ENCODE measurements around the gene COL20A1.
"Not testable (repeated sequence)": the region's sequence is repeated elsewhere in the genome, so short reads cannot be mapped to it uniquely, and the experiment has no call there.

COL20A1 gene

DNA sequence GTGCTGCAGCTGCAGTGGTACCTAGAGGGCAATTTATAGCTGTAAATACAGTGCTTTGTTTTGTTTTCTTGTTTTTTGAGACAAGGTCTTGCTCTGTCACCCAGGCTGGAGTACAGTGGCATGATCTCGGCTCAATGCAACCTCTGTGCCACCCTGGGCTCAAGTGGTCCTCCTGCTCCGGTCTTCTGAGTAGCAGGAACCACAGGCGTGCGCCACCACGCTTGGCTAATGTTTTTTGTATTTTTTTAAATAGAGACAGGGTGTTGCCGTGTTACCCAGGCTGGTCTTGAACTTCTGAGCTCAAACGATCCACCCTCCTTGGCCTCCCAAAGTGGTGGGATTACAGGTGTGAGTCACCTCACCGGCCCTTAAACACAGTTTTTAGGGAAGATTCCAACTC, 41.4 kb downstream of the COL20A1 start:
- DNase-seq (ENCODE audit: low spot score) = no peak

- DNase-seq (ENCODE audit: low spot score) = not testable (repeated sequence)
Observed at GRCh38 chr20:63335060-63335459, 42.1 kb downstream of the COL20A1 start.

DNA sequence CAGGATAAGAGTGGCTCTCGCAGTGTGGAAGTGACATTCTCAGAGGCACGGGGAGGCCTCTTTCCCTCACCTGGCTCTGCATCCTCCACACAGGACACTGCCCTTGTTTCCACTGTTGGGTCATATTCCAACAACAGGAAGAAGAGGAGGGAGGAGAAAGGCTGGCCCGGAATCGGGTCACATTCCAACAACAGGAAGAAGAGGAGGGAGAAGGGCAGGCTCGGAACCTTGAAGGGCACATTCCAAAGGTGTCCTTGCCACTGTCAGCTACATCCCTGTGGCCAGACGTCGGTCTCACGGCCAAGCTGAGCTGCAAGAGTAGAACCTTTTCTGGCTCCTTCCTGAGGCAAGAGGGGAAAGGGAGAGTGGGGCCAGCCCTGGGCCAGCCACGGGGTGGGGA, 42.7 kb downstream of the COL20A1 start:
- no peak for DNase-seq (ENCODE audit: low spot score)

DNA sequence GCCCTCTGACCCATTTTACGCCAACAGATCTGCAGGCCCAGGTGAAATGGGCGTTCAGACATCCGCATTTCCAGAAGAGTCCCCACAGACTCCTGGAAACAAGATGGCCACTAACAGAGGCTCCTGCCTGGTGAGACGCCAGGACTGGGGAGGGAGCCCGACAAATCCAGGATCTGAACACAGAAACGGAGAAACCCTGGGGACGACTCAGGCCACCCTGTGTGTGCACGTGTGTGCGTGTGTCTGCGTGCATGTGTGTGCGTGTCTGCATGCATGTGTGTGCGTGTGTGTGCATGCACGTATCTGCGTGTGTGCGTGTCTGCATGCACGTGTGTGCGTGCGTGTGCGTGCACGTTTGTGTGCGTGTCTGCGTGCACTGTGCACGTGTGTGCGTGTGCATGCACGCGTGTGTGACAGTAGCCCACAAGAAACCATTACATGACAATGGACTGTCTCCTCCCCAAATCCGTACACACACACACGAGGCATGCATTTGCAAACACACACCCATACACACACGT, 43.3 kb downstream of the COL20A1 start:
- DNase-seq (ENCODE audit: low spot score) = no peak

DNA sequence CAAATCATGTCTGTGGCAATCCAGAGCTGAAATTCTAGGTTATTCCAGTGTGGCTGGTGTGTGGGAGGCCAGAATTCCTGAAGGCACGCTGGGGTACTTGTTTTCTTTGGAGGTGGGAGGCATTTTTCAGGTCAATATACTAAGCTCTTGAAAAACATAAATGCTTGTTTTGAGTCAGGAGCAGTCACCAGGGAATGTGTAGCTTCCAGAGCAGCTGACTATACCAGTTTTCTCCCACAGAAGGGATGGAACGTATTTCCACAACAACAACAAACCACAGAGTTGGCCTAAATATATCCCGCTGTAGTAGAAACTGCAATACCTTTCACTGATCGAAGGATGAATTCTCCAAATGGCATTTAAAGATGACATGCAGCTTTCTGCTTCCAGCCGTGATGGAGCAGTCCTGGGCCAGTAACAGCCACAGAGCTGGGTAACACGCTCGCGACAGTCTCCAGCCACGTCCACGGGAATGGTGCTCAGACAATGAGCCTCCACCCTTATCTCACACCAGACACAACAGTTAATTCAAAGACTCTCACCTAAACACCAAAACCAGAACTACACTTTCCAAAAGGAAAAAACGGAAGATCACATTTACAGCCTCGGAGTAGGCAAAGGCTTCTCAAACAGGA, 44.9 kb downstream of the COL20A1 start:
- DNase-seq (ENCODE audit: low spot score) = no peak

DNA sequence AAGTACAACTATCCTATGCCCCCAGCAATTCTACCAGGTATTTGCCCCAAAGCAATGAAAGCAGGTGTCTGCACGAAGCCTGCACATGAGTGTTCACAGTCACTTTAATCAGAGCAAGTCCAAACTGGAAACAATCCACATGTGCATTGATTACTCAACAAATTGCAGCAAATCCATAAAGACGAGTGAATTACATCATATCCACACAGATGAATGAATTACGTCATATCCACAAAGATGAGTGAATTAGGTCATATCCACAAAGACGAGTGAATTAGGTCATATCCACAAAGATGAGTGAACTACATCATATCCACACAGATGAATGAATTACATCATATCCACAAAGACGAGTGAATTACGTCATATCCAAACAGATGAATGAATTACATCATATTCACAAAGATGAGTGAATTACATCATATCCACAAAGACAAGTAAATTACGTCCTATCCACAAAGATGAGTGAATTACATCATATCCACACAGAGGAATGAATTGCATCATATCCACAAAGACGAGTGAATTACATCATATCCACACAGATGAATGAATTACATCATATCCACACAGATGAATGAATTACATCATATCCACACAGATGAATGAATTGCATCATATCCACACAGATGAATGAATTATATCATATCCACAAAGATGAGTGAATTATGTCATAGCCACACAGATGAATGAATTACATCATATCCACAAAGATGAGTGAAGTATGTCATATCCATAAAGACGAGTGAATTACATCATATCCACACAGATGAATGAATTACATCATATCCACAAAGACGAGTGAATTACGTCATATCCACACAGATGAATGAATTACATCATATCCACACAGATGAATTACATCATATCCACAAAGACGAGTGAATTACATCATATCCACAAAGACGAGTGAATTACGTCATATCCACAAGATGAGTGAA, 46.4 kb downstream of the COL20A1 start:
- not testable (repeated sequence) for DNase-seq (ENCODE audit: low spot score)

DNA sequence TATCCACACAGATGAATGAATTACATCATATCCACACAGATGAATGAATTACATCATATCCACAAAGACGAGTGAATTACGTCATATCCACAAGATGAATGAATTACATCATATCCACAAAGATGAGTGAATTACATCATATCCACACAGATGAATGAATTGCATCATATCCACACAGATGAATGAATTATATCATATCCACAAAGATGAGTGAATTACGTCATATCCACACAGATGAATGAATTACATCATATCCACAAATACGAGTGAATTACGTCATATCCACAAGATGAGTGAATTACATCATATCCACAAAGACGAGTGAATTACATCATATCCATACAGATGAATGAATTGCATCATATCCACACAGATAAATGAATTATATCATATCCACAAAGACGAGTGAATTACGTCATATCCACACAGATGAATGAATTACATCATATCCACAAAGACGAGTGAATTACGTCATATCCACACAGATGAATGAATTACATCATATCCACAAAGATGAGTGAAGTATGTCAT, 47.2 kb downstream of the COL20A1 start:
- not testable (repeated sequence) for DNase-seq (ENCODE audit: low spot score)

DNA sequence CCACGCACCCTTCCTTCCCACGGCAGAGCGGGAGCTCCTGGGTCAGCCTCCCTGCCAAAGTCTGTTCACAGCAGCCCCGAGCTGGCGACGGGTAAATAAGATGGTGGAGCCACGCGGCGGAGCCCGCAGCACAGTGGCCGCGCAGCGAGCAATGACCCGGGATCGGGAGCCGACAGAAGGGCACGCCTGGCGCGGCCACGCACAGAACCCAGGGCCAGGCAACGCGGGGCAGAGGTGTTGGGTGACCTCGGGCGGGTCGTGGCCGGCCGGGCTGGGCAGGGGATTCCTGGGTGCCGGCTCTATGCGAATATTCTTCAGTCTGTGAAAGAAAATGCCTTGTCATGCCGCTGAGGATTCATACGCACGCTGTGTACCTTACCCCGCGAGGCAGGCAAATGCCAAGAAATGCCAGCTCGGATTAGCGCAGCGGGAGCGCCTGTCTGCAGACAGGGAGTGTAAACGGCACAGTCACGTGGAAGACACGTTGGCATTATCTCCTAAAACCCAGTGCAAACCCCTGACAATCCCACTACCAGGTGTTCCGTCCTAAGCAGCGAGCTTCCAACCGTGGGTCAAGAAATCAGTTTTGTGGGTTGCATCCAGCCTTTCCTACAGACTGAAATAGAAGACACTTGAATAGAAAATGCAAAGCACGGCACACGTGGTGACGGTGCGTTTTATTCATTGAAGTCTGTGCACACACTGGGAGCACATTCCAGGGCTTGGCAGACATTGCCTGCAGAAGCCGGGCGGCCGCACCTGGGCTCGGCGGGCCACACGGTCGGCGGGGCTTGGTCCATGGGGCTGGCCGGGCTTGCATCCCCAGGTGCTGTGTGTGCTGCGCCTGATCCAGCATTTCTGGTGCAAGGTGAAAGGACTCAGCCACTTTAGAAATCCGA, 49.8 kb downstream of the COL20A1 start:
- no peak for DNase-seq (ENCODE audit: low spot score)

GRCh38 chr20:63343460-63344445, 50.8 kb downstream of the COL20A1 start:
- no peak for DNase-seq (ENCODE audit: low spot score)

DNA sequence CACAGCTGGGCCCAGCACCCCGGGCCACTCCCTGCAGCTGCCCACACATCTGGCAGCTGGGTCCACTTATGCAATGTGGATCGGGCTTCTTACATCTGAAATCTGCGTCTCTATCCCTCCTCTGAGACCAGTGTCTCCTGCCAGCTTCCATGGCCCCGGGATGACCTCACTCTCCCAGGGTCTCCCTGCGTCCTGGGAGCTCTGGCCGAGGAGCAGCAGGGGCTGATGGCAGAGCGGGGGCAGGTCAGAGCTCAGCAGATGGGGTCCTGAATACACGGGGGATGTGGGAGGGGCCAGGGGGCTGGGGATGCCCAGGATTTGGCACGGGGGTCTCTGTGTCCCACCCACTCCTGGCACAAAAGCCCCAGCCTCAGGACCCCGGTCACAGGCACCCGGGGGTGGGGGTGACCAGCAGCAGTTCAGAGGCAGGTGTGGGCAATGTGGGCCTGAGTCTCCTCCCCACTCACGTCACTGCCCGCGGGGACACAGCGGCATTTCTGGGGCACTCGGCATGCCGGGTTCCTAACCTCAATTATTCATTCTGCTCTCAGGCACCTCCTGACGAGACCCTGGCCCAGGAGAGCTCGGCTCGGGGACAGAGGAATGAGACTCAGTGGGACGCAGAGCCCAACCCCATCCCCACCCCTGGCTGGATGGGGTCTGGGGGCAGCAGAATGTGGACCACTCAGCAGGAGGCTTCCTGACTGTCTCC, 51.8 kb downstream of the COL20A1 start:
- no peak for DNase-seq (ENCODE audit: low spot score)

- DNase-seq (ENCODE audit: low spot score) = no peak
Observed at GRCh38 chr20:63345328-63346100, 52.5 kb downstream of the COL20A1 start.

DNA sequence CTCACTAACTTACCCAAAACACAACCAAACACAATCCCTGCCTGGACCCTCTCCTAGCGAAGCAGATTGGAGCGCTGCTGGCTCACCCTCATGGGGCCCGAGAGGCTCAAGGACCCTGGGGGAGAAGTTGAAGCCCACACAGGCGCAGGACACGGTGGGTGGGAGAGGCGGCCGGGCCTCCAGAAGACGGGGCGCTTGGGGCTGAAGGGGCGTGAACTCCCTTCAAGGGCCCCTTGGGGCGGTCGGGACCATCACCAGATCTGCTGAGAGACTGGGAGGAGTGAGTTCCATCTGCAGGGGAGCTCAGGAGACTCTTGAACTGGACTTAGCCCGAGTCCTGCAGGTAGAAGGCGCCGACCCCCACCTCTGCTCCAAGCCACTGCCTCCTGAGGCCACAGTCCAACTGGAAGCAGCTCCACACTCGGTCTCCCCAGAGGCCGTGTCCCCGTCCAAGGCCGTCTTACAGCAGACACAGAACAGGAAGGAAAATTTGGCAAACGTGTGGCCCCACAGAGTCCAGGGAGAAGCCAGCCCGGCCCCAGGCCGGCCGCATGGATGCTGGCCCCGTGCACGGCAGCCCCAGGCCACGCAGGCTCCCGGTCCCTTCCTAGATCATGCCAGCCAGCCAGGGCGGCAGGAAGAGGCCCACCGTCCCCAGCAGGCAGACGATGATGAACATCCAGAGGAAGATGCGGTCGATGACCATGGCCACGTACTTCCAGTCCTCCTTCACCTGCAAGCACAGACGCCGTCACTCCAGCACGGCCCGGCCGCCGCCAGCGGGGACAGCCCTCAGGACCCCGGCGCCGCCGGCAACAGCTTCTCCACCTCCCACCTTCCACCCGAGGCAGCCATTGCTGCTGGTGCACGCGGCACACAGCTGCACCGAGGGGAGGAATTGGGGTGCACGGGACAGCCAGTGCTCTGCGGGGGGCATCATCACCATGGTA, 53.4 kb downstream of the COL20A1 start:
- no peak for DNase-seq (ENCODE audit: low spot score)

DNA sequence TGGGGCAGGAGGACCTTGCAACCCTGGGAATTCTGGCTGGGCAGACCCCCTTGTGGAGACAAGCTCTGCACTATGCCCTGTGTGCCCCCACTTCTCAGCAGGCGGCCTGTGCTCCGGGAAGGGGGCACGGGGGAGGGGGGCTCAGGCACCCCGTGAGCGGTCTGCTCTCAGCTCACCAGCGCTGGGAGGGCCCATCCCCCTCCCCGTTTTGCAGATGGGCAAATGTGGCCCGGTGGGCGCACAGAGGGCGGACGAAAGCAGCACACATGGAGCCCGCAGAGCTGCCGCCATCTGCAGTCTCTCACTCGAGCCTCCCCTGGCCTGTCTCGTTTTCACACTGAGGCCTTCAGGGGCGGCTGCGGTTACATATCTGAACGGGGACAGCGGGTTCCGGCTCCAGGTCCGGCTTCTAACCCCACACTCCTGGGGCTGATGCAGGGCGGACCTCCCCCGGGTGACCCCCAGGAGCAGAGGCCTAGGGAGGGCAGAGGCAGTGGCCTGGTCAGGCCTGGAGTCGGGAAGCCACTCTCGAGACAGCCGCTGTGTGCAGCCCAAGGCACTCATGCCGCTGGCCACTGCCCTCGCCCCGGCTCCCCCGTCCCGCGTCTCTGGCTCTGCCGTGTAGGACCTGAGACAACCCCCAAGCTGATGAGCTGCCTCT, 54.2 kb downstream of the COL20A1 start:
- DNase-seq (ENCODE audit: low spot score) = no peak

DNA sequence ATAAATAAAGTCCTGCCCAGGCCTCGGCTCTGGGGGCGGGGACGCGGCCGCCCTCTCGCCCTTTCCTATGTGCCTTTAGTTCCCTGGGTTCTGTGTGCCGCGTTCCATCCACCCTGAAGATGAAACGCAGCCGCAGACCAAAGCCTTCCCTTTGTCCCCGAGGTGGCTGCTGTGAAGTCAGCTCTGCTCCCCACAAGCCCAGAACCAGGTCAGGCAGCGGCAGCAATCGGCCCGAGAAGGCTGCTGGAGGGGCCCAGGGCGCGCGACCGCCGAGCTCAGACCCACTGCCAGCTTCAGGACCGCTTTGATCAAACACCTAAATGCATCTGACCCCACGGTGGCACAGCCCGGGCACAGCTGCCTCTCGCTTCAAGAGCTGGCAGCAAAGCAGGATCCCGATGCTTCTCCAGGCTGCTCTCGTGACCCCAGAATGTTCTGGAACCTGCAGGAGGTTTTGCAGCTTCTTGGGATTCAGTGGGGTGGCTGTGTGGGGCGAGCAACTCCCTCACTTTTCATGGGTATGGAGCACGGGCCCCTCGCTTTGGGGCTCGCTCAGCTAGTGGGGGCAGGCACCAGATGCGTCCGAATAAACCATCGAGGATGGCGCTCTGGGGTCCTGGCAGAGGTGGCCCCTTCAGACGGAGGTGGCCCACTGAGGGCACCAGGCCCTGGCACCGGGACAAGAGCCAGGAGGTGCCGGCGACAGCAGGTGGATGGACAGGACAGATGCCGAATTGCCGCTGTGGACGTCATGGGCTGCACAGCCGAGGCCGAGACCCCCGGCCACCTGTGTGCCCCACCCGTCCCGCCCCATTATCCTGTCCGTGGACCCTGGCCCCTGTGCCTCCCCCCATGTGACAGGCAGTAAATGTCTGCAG, 55.2 kb downstream of the COL20A1 start:
- DNase-seq (ENCODE audit: low spot score) = no peak

DNA sequence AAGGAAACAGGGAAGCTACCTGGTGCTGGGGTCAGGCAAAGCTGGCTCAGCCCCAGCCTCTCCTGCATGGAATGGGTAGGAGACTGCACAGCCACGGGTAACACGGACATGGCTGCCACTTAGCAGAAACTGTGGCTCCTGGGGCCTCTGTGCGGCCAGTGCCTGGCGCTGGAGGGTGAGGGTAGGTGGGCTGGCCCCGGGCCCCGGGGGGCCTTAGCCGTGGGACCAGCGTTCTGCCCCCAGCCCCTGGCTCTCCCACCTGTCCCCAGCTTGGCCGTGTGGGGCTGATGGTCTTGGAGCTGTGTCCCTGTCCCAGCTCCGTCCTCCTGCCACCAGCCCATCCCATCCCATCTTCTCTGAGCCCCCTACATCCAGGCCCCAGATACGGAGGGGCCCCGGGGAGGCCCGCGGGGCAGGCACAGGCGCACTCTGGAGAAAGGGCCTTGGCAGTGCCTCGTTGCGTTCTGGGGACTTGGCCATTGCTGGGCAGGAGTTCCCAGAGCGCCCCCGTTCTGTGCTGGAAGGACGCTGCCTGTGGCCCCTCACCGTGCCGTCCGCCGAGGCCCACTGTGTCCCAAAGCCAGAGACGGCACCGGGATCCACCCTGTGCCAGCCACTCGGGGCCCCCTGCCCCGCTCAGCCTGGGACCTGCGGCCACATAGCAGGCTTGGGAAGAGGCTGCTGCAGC, 56.0 kb downstream of the COL20A1 start:
- no peak for DNase-seq (ENCODE audit: low spot score)

GRCh38 chr20:63349516-63349895, 56.5 kb downstream of the COL20A1 start:
- no peak for DNase-seq (ENCODE audit: low spot score)
